ENCODE data around the gene ATP13A5.

Gene ATP13A5

GRCh38 chr3:193378706-193379105 lies at the start of gene ATP13A5:
Gene ATP13A5 (minus strand): TSS chr3:193378753. CDS start chr3:193378725, 28 bp downstream.
- DNase-seq (ENCODE audit: low read depth), result no peak

GRCh38 chr3:193418576-193419373 lies 40.2 kb upstream of the ATP13A5 start:
- DNase-seq (ENCODE audit: low read depth), result no peak

GRCh38 chr3:193416629-193417028 lies 38.1 kb upstream of the ATP13A5 start:
- no peak for DNase-seq (ENCODE audit: low read depth)

GRCh38 chr3:193407688-193408087 lies 29.1 kb upstream of the ATP13A5 start:
- no peak for DNase-seq (ENCODE audit: low read depth)

- no peak for DNase-seq (ENCODE audit: low read depth)
These were observed 28.6 kb upstream of the ATP13A5 start for GRCh38 chr3:193407112-193407511.

GRCh38 chr3:193403307-193403706 lies 24.8 kb upstream of the ATP13A5 start:
- no peak for DNase-seq (ENCODE audit: low read depth)

- DNase-seq (ENCODE audit: low read depth), result no peak
These were observed 21.8 kb upstream of the ATP13A5 start for GRCh38 chr3:193400304-193400703.

GRCh38 chr3:193396451-193397244 lies 18.1 kb upstream of the ATP13A5 start:
- no peak for DNase-seq (ENCODE audit: low read depth)

GRCh38 chr3:193391902-193392301 lies 13.3 kb upstream of the ATP13A5 start:
- no peak for DNase-seq (ENCODE audit: low read depth)

- no peak for DNase-seq (ENCODE audit: low read depth)
These were observed 10.8 kb upstream of the ATP13A5 start for GRCh38 chr3:193389335-193389734.

GRCh38 chr3:193388361-193388760 lies 9.8 kb upstream of the ATP13A5 start:
- no peak for DNase-seq (ENCODE audit: low read depth)

- no peak for DNase-seq (ENCODE audit: low read depth)
These were observed 9.0 kb upstream of the ATP13A5 start for GRCh38 chr3:193387596-193387995.

- no peak for DNase-seq (ENCODE audit: low read depth)
These were observed 962 bp downstream of the ATP13A5 start for GRCh38 chr3:193377591-193377990.

GRCh38 chr3:193375614-193376013 lies 2.9 kb downstream of the ATP13A5 start:
- no peak for DNase-seq (ENCODE audit: low read depth)

- DNase-seq (ENCODE audit: low read depth), result no peak
These were observed 5.8 kb downstream of the ATP13A5 start for GRCh38 chr3:193372783-193373182.

GRCh38 chr3:193367868-193368267 lies 10.7 kb downstream of the ATP13A5 start:
- no peak for DNase-seq (ENCODE audit: low read depth)

GRCh38 chr3:193357291-193357690 lies 21.3 kb downstream of the ATP13A5 start:
- no peak for DNase-seq (ENCODE audit: low read depth)

GRCh38 chr3:193354423-193354822 lies 24.1 kb downstream of the ATP13A5 start:
- DNase-seq (ENCODE audit: low read depth), result no peak

GRCh38 chr3:193350744-193351143 lies 27.8 kb downstream of the ATP13A5 start:
- DNase-seq (ENCODE audit: low read depth), result no peak

- no peak for DNase-seq (ENCODE audit: low read depth)
These were observed 29.9 kb downstream of the ATP13A5 start for GRCh38 chr3:193348686-193349085.

- no peak for DNase-seq (ENCODE audit: low read depth)
These were observed 30.7 kb downstream of the ATP13A5 start for GRCh38 chr3:193347521-193348501.

- no peak for DNase-seq (ENCODE audit: low read depth)
These were observed 32.3 kb downstream of the ATP13A5 start for GRCh38 chr3:193346259-193346658.

Data from T-helper 22 cell (primary cell).